Esophagus squamous epithelium (tissue), 5 donors: ENCODE data around the gene UBE2U. TPM values are rescaled to one million over a fixed set of nuclear protein-coding genes. Genes with fewer than 3 reads are reported as not detected.
A peak's percentile ranks its signal among the peaks of the same experiment; 100 is the strongest.

Experiments used
- DNase-seq: peaks from one replicate; lab custom pipeline; 2025; lab: John Stamatoyannopoulos, UW
- H3K27ac ChIP-seq, 4 donors: fragments of 200-600 bp; sonication (generic); one replicate each; pipeline ENCODE4 v1.5.1; 2016 to 2019; ENCODE audit warnings: mild to moderate bottlenecking in 1 of 4
- H3K27me3 ChIP-seq, 4 donors: fragments of 200-600 bp; sonication (generic); 1 replicate in 3 of 4; 2 replicates in 1 of 4; pipeline versions ENCODE4 v1.5.1 to v1.6.0; 2017 to 2021; ENCODE audit warnings: antibody characterized with exemption in 1 of 4
- H3K36me3 ChIP-seq, 3 donors: fragments of 200-600 bp; sonication (generic); one replicate each; pipeline ENCODE4 v1.5.1; 2016 to 2019
- H3K4me1 ChIP-seq, 3 donors: fragments of 200-600 bp; sonication (generic); one replicate each; pipeline ENCODE4 v1.5.1; 2017 to 2019
- H3K4me3 ChIP-seq, 4 donors: fragments of 200-600 bp; sonication (generic); 1 replicate in 3 of 4; 2 replicates in 1 of 4; pipeline ENCODE4 v1.5.1; 2016 to 2019; ENCODE audit warnings: mild to moderate bottlenecking in 2 of 4, moderate library complexity in 1 of 4
- H3K9me3 ChIP-seq, 3 donors: fragments of 200-600 bp; sonication (generic); one replicate each; pipeline ENCODE4 v1.5.1; 2016 to 2019
- POLR2A ChIP-seq, 4 donors: fragments of 450-650 bp; IDR thresholded peaks; one replicate each; pipeline ENCODE4 v1.6.1; 2017; ENCODE audit warnings: antibody characterized with exemption in 4 of 4, mild to moderate bottlenecking in 4 of 4, moderate library complexity in 3 of 4
- WGBS, 2 donors: methylation state at CpG; one replicate each; pipeline ENCODE4 v1.1.5; 2018; 5-methylcytosine and 5-hydroxymethylcytosine counted together
- intact Hi-C: fragments of 100-400 bp; cut with DNase I; formaldehyde crosslinking; loops from one replicate; pipeline ENCODE4 v1.15.0; 2022
- total RNA-seq, 4 donors: library from RNA; depleted of rRNA; stranded (reverse); fragments of >200 nt; gene quantifications; one replicate each; pipeline ENCODE4 v1.1.0, GENCODE V29; 2016
- TF ChIP-seq, protein P1 (sequence below), 6 experiments: fragments of 450-650 bp in 4 of 6; fragments of 200-600 bp in 2 of 6; sonication (generic) in 2 of 6; IDR thresholded peaks; one replicate each; pipeline ENCODE4 v1.5.1; 2016 to 2019; ENCODE audit warnings: antibody characterized with exemption in 6 of 6, mild to moderate bottlenecking in 4 of 6, moderate library complexity in 4 of 6
- donor health status: DM: yes; HTN: yes; CAD: no.

The UBE2U gene
- total RNA-seq, 4 donors from 2014 or later, result not detected

- Histone ChIP-seq H3K27me3 (no peaks in the 10 kb centered on the region), H3K4me3 (no peak overlapping the region), H3K4me1 (peaks cover 0 to 29% (median 15%) of the 10 kb centered on the region in 3 donors), H3K36me3 (peaks cover 0 to 11% (median 0%) of the 10 kb centered on the region in 3 donors), H3K27ac (peak overlapping the region in 2 of 4 donors; percentile 35 to 43), H3K9me3 (no peaks in the 10 kb centered on the region)
- WGBS, 2 donors, result 27% methylated on average over 3 of the region's 3 CpGs
- TF ChIP-seq POLR2A (IDR thresholded peaks at IDR 0.05), result no peak
- TF ChIP-seq, protein P1, sequence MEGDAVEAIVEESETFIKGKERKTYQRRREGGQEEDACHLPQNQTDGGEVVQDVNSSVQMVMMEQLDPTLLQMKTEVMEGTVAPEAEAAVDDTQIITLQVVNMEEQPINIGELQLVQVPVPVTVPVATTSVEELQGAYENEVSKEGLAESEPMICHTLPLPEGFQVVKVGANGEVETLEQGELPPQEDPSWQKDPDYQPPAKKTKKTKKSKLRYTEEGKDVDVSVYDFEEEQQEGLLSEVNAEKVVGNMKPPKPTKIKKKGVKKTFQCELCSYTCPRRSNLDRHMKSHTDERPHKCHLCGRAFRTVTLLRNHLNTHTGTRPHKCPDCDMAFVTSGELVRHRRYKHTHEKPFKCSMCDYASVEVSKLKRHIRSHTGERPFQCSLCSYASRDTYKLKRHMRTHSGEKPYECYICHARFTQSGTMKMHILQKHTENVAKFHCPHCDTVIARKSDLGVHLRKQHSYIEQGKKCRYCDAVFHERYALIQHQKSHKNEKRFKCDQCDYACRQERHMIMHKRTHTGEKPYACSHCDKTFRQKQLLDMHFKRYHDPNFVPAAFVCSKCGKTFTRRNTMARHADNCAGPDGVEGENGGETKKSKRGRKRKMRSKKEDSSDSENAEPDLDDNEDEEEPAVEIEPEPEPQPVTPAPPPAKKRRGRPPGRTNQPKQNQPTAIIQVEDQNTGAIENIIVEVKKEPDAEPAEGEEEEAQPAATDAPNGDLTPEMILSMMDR (IDR thresholded peaks at IDR 0.05), result no peak
- no peak for DNase-seq
- intact Hi-C loops, result no loop called here
Measured at GRCh38 chr1:64171797-64172281, 31.6 kb upstream of the UBE2U start.

GRCh38 chr1:64172458-64172983 lies 30.9 kb upstream of the UBE2U start:
- Histone ChIP-seq H3K4me3 (no peak overlapping the region), H3K4me1 (peaks cover 0 to 29% (median 15%) of the 10 kb centered on the region in 3 donors), H3K27ac (peak overlapping the region in 3 of 4 donors; percentile 35 to 43 (median 39)), H3K27me3 (no peaks in the 10 kb centered on the region), H3K36me3 (peaks cover 0 to 13% (median 0%) of the 10 kb centered on the region in 3 donors), H3K9me3 (no peaks in the 10 kb centered on the region)
- WGBS, 2 donors, result 14 to 22% methylated on average over 3 of the region's 3 CpGs
- DNase-seq, result no peak
- intact Hi-C loops, result no loop called here
- TF ChIP-seq, protein P1 (IDR thresholded peaks at IDR 0.05), result no peak
- TF ChIP-seq POLR2A (IDR thresholded peaks at IDR 0.05), result no peak

- peak overlapping the region in 1 of 4 donors; percentile 6 for H3K27ac ChIP-seq
- 76 to 90% methylated on average over 6 of the region's 6 CpGs for WGBS, 2 donors
Measured at GRCh38 chr1:64173336-64173940, 30.0 kb upstream of the UBE2U start.

DNA sequence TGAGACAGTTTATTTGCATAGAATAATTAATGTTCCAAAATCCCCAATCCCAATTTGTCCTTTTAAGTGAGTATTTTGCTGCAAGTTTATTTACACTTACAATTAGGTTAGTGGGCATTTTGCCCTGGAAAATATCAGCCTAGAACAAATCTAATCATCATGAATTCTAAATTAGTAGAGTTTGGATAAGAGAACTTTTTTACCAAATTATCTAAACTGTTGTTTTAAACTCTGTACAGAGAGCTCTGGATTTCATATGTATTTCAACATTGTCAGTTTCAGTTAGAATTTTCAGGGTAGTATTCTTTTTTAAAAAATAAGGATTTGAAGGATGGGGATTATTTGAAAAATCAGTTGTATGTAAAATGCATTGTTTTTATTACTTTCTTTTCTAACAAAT lies 27.8 kb upstream of the UBE2U start:
- Histone ChIP-seq H3K4me1 (peaks cover 0 to 29% (median 15%) of the 10 kb centered on the region in 3 donors), H3K9me3 (no peaks in the 10 kb centered on the region), H3K4me3 (no peak overlapping the region), H3K27me3 (no peaks in the 10 kb centered on the region), H3K27ac (no peak overlapping the region), H3K36me3 (peaks cover 0 to 15% (median 0%) of the 10 kb centered on the region in 3 donors)
- TF ChIP-seq POLR2A (IDR thresholded peaks at IDR 0.05), result no peak
- TF ChIP-seq, protein P1 (IDR thresholded peaks at IDR 0.05), result no peak
- no peak for DNase-seq
- intact Hi-C loops, result no loop called here

More at GRCh38 chr1:64173336-64173940, 30.0 kb upstream of the UBE2U start:
- Histone ChIP-seq H3K4me1 (peaks cover 0 to 29% (median 15%) of the 10 kb centered on the region in 3 donors), H3K27me3 (no peaks in the 10 kb centered on the region), H3K4me3 (no peak overlapping the region), H3K36me3 (peaks cover 0 to 20% (median 0%) of the 10 kb centered on the region in 3 donors), H3K9me3 (no peaks in the 10 kb centered on the region)
- no peak for DNase-seq
- intact Hi-C loops, result no loop called here
- TF ChIP-seq, protein P1 (IDR thresholded peaks at IDR 0.05), result no peak
- no peak for TF ChIP-seq POLR2A (IDR thresholded peaks at IDR 0.05)

DNA sequence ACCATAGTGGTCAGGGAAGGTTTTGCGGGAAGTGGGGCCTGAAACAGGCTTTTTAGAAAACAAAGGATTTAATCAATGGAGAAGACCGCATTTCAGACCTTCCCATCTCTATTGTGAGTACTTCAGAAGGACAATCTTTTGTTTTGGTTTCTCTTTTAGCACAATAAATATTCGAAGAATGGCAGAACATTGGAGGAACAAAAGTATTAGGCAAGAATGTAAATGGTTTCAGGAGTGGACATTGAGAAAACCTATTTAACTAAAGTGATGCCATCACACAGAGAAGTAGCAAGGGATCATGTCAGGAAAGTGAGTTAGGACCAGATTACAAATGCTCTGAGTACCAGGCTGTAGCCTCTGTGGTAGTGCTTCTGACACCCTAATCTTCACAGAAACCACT lies 26.8 kb upstream of the UBE2U start:
- Histone ChIP-seq H3K9me3 (no peaks in the 10 kb centered on the region), H3K27ac (no peak overlapping the region), H3K4me3 (no peak overlapping the region), H3K36me3 (peaks cover 0 to 15% (median 0%) of the 10 kb centered on the region in 3 donors), H3K27me3 (no peaks in the 10 kb centered on the region), H3K4me1 (peaks cover 0 to 23% (median 11%) of the 10 kb centered on the region in 3 donors)
- DNase-seq, result no peak
- intact Hi-C loops, result no loop called here
- TF ChIP-seq, protein P1 (IDR thresholded peaks at IDR 0.05), result no peak
- TF ChIP-seq POLR2A (IDR thresholded peaks at IDR 0.05), result no peak
- WGBS, 2 donors, result 77 to 81% methylated on average over 3 of the region's 3 CpGs
